SIG-M5 treated with dmso at 0.1 percent for 504 hours (cell line): ENCODE data around the gene CA9.

Experiments
- DNase-seq: peaks from one replicate; lab custom pipeline; 2025; ENCODE audit not compliant: unreplicated experiment; lab: John Stamatoyannopoulos, UW

Gene CA9

GRCh38 chr9:35690614-35691333 is 17.0 kb downstream of the CA9 start:
- peak; percentile 54 for DNase-seq

- no peak for DNase-seq
These were observed 17.6 kb downstream of the CA9 start for GRCh38 chr9:35691334-35691650.

GRCh38 chr9:35691757-35692301 is 18.1 kb downstream of the CA9 start:
- no peak for DNase-seq

GRCh38 chr9:35695943-35696401 is 22.2 kb downstream of the CA9 start:
- no peak for DNase-seq

GRCh38 chr9:35696520-35697215 is 22.9 kb downstream of the CA9 start:
- DNase-seq: peak; percentile 33

- no peak for DNase-seq
These were observed 23.8 kb downstream of the CA9 start for GRCh38 chr9:35697486-35697885.

GRCh38 chr9:35698231-35698630 is 24.5 kb downstream of the CA9 start:
- no peak for DNase-seq

GRCh38 chr9:35700031-35700430 is 26.3 kb downstream of the CA9 start:
- no peak for DNase-seq

- DNase-seq: no peak
These were observed 27.2 kb downstream of the CA9 start for GRCh38 chr9:35700942-35701341.

GRCh38 chr9:35702696-35703095 is 29.0 kb downstream of the CA9 start:
- DNase-seq: no peak

- no peak for DNase-seq
These were observed 30.4 kb downstream of the CA9 start for GRCh38 chr9:35703906-35704672.

- no peak for DNase-seq
These were observed 31.6 kb downstream of the CA9 start for GRCh38 chr9:35705372-35705771.

- DNase-seq: no peak
These were observed 32.2 kb downstream of the CA9 start for GRCh38 chr9:35705836-35706430.

GRCh38 chr9:35706951-35707350 is 33.2 kb downstream of the CA9 start:
- DNase-seq: no peak

- no peak for DNase-seq
These were observed 34.4 kb downstream of the CA9 start for GRCh38 chr9:35708146-35708545.

GRCh38 chr9:35710818-35711500 is 37.2 kb downstream of the CA9 start:
- no peak for DNase-seq

- no peak for DNase-seq
These were observed 38.0 kb downstream of the CA9 start for GRCh38 chr9:35711501-35712428.

GRCh38 chr9:35712762-35713400 is 39.2 kb downstream of the CA9 start:
- no peak for DNase-seq

GRCh38 chr9:35713578-35713977 is 39.9 kb downstream of the CA9 start:
- no peak for DNase-seq
